T-helper 17 cell (primary cell): Measurements from ENCODE around the gene OTUD1. TPM values are rescaled to one million over a fixed set of nuclear protein-coding genes. Genes with fewer than 3 reads are reported as not detected.

ENCODE experiments used
- ATAC-seq: fragments of 150-1000 bp; cut with Tn5 transposase; 2 replicates; pipeline ENCODE4 v1.10.0; 2021; ENCODE audit warnings: mild to moderate bottlenecking, moderate library complexity
- DNase-seq, 3 donors: peaks; one replicate each; pipeline versions ENCODE4 v3.0.0 to v3.0.0-alpha.2; 2020 to 2021
- H3K9me3 ChIP-seq: one replicate; pipeline ENCODE4 v1.7.0; 2013; ENCODE audit warnings: low read length, mild to moderate bottlenecking; ENCODE audit not compliant: control insufficient read depth, poor library complexity, severe bottlenecking
- H3K27ac Mint-ChIP-seq: one replicate; pipeline ENCODE4 v1.8.0; 2022; ENCODE audit warnings: mild to moderate bottlenecking, moderate library complexity, mixed read lengths
- H3K27me3 Mint-ChIP-seq: one replicate; pipeline ENCODE4 v1.8.0; 2022; ENCODE audit warnings: mixed read lengths
- H3K36me3 Mint-ChIP-seq: one replicate; pipeline ENCODE4 v1.8.0; 2022; ENCODE audit warnings: low read depth, mixed read lengths
- H3K4me1 Mint-ChIP-seq: one replicate; pipeline ENCODE4 v1.8.0; 2022; ENCODE audit warnings: mild to moderate bottlenecking, mixed read lengths
- H3K4me3 Mint-ChIP-seq: one replicate; pipeline ENCODE4 v1.8.0; 2022; ENCODE audit warnings: mild to moderate bottlenecking, moderate library complexity, mixed read lengths
- total RNA-seq, 4 donors: library from RNA in 2 of 4; stranded (reverse) in 2 of 4; gene quantifications; one replicate each; pipeline ENCODE4 v1.2.3 and lab custom pipeline; 2022 to 2026

The OTUD1 gene
- total RNA-seq, 2 donors from 2014 or later: 59.4 to 63.7 TPM

DNA sequence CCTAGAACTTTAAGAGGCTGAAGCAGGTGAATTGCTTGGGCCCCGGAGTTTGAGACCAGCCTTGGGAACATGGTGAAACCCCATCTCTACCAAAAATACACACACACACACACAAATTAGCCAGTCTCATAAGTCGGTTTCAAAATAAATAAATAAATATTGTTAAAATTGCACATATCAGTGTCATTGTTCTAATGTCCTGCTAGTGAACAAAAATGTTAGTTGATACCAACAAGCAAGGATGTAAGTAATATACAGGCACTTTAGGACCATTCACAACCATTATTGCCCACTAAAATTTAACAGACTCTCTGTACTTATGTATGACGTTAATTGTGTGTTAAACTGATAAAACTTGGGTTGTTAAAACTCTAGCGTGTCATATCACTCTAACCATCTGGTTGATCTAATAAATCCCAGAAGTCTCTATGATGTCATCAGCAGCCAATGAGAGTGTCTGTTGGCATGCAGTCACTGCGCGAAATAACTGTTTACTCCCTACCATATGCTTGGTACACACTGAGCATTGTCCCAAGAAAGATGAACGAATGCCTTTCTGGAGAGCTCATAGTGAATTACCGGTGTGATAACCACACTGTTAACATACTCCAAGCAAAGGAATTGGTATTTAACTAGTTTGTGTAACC lies 30.4 kb upstream of the OTUD1 start:
- no peak for DNase-seq
- H3K27me3 Mint-ChIP-seq: peaks cover 7% of the 10 kb centered on the region
- H3K4me1 Mint-ChIP-seq: peaks cover 4% of the 10 kb centered on the region

DNA sequence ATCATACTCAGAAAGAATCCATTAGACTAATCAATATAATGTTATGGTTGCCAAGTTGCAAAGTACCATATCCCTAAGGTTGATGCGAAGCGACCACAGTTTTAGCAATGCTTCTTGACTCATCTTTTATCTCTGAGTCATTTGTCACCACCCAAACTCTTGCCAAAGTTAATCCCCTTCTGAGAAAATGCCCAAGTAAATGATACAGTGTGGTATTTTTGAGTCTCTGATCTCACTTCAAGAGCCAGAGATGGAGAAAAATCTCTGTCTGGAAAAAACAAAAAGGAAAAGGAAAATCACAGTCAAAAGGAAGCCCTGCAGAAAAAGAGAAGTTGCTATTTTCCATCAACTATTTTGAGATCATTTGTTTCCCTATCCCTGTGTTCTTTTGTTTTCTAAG lies 26.7 kb upstream of the OTUD1 start:
- no peaks in the 10 kb centered on the region for H3K36me3 Mint-ChIP-seq
- no peak for ATAC-seq
- H3K27me3 Mint-ChIP-seq: peaks cover 7% of the 10 kb centered on the region
- peaks cover 4% of the 10 kb centered on the region for H3K4me1 Mint-ChIP-seq
- H3K9me3 ChIP-seq: no peaks in the 10 kb centered on the region
- H3K27ac Mint-ChIP-seq: no peak overlapping the region
- no peak overlapping the region for H3K4me3 Mint-ChIP-seq
- DNase-seq: no peak

More for the DNA sequence above, 30.4 kb upstream of the OTUD1 start:
- no peaks in the 10 kb centered on the region for H3K9me3 ChIP-seq
- Mint-ChIP-seq H3K4me3 (no peak overlapping the region), H3K27ac (no peak overlapping the region), H3K36me3 (no peaks in the 10 kb centered on the region)
- ATAC-seq: no peak

DNA sequence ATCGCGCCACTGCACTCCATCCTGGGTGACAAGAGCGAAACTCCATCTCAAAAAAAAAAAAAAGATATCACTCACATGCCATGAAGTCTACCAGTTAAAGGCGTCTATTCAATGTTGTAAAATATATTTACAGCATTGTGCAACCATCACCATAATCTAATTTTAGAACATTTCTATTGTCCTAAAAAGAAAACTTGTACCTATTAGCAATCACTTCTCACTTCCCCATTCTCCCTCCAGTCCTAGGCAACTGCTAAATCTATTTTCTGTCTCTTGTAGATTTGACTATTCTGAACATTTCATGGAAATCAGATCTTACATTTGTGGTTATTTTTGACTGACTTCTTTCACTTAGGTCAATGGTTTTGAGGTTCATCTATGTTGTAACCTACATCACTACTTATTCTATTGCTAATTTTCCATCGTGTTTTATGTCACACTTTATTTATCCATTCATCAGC lies 25.2 kb upstream of the OTUD1 start:
- Mint-ChIP-seq H3K27ac (no peak overlapping the region), H3K27me3 (peaks cover 7% of the 10 kb centered on the region), H3K36me3 (no peaks in the 10 kb centered on the region), H3K4me1 (peaks cover 4% of the 10 kb centered on the region), H3K4me3 (no peak overlapping the region)
- ATAC-seq (peak; percentile 12), DNase-seq (no peak)
- H3K9me3 ChIP-seq: no peaks in the 10 kb centered on the region

DNA sequence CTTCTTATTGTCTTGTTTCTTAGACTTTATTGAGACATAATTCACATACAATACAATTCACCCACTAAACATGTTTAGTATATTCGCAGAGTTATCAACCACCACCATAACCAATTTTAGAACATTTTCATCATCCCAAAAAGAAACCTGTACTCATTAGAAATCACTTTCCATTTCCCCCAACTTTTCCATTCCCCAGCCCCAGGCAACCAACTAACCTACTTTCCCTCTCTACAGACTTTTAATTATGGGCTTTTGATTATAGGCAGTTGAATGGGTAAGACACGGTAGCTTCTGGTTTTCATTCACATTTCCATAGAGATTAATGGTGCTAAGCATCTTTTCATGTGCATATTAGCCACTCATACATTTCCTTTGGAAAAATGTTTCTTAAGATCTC lies 24.2 kb upstream of the OTUD1 start:
- H3K27me3 Mint-ChIP-seq: peaks cover 7% of the 10 kb centered on the region
- no peak overlapping the region for H3K4me3 Mint-ChIP-seq
- peak overlapping the region; percentile 32 for H3K27ac Mint-ChIP-seq
- H3K4me1 Mint-ChIP-seq: peaks cover 7% of the 10 kb centered on the region
- ATAC-seq: no peak
- H3K36me3 Mint-ChIP-seq: no peaks in the 10 kb centered on the region
- H3K9me3 ChIP-seq: no peaks in the 10 kb centered on the region
- DNase-seq: no peak

DNA sequence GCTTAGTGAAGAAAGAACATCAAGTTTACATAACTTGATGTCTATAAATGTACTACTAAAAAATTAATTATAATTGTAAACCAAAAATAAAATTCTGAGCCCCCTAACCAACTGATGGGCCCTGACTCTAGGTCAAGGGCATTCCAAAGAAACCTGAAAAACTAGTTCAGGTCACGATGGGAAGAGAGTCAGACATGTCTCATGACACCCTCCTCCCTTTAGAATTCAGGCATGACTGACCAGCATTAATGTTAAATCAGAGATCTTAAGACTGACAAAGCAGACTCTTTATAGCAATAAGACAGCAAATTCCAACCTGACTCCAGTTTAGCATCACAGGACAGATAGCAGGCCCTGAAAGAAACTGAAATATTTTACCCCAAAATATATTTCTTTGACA lies 21.6 kb upstream of the OTUD1 start:
- peaks cover 6% of the 10 kb centered on the region for H3K4me1 Mint-ChIP-seq
- ATAC-seq (no peak), DNase-seq (no peak)
- peaks cover 10% of the 10 kb centered on the region for H3K27me3 Mint-ChIP-seq
- H3K27ac Mint-ChIP-seq: no peak overlapping the region
- no peaks in the 10 kb centered on the region for H3K36me3 Mint-ChIP-seq
- H3K4me3 Mint-ChIP-seq: no peak overlapping the region
- no peaks in the 10 kb centered on the region for H3K9me3 ChIP-seq

DNA sequence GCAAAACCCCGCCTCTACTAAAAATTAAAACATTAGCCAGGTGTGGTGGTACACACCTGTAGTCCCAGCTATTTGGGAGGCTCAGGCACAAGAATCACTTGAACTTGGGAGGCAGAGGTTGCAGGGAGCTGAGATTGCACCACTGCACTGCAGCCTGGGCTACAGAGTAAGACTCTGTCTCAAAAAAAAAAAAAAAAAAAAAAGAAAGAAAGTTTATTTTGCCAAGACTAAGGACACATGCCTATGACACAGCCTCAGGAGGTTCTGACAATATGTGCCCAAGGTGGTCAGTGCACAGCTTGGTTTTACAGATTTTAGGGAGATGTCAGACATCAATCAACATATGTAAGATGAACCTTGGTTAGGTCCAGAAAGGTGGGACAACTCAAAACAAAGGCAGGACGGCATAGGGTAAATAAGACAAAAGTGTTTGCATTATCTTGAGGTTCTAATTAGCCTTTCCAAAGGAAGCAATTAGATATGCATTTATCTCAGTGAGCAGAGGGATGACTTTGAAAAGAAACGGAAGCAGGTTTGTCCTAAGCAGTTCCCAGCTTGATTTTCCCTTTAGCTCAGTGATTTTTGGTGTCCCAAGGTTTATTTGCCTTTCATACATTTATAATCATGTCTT lies 20.7 kb upstream of the OTUD1 start:
- ATAC-seq (no peak), DNase-seq (no peak)
- Mint-ChIP-seq H3K36me3 (no peaks in the 10 kb centered on the region), H3K4me3 (no peak overlapping the region), H3K4me1 (peaks cover 3% of the 10 kb centered on the region), H3K27ac (no peak overlapping the region), H3K27me3 (peaks cover 7% of the 10 kb centered on the region)
- no peaks in the 10 kb centered on the region for H3K9me3 ChIP-seq

DNA sequence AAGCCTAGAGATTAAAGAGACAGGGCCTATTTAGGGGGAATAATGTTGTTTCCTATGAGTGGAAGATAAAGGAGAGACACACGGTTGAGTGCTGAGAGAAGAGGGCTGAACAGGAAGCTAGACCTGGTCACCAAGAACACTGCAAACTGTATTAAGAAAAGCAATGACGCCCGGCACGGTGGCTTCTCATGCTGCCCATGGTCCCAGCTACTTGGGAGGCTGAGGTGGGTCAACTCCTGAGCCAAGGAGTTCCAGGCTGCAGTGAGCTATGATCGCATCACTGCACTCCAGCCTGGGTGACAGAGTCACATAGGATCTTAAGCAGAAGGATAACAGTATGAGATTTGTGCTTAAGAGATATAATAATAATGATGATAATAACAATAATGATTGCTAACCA lies 19.7 kb upstream of the OTUD1 start:
- ATAC-seq (no peak), DNase-seq (no peak)
- no peaks in the 10 kb centered on the region for H3K36me3 Mint-ChIP-seq
- H3K27me3 Mint-ChIP-seq: peaks cover 7% of the 10 kb centered on the region
- no peak overlapping the region for H3K4me3 Mint-ChIP-seq
- peaks cover 3% of the 10 kb centered on the region for H3K4me1 Mint-ChIP-seq
- no peaks in the 10 kb centered on the region for H3K9me3 ChIP-seq
- H3K27ac Mint-ChIP-seq: no peak overlapping the region

DNA sequence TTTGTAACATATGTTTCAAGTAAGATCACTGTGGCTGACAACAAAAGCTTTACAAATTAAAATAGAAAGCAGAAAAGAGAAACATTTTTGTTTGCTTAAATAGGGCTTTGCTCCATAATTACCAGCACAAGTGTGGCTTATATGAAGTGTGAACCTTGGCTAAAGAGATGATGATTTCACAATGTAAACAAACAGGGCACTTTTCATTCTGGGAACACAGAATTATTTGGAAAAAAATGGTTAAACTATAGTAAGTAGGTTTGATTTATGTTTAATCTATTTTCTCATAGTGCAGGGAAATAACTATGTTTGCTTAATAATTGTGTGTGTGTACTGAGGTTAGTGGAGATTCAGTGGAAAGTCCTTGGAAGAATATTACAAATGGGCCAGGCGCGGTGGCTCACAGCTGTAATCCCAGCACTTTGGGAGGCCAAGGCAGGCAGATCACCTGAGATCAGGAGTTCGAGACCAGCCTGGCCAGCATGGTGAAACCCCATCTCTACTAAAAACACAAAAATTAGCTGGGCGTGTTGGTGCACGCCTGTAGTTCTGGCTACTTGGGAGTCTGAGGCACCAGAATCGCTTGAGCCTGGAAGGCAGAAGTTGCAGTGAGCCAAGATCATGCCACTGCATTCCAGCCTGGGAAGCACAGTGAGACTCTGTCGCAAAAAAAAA lies 19.1 kb upstream of the OTUD1 start:
- H3K27me3 Mint-ChIP-seq: peaks cover 7% of the 10 kb centered on the region
- H3K4me1 Mint-ChIP-seq: peaks cover 3% of the 10 kb centered on the region
- no peak overlapping the region for H3K4me3 Mint-ChIP-seq
- no peaks in the 10 kb centered on the region for H3K9me3 ChIP-seq
- ATAC-seq (no peak), DNase-seq (no peak)
- H3K27ac Mint-ChIP-seq: no peak overlapping the region
- no peaks in the 10 kb centered on the region for H3K36me3 Mint-ChIP-seq

DNA sequence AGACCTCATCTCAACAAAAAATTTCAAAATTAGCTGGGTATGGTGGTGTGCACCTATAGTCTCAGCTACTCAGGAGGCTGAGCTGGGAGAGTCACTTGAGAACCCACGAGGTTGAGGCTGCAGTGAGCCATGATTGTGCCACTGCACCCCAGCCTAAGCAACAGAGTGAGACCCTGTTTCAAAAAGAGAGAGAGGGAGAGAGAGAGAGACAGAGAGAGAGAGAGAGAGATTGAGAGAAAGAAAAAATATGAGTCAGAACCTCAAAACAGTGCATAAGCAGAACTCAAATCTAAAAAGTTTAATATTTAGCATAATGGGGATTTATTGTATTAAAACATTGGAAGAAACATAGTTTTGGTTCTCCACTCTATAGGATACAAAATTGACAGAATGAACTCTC lies 17.5 kb upstream of the OTUD1 start:
- H3K27ac Mint-ChIP-seq: no peak overlapping the region
- no peaks in the 10 kb centered on the region for H3K9me3 ChIP-seq
- DNase-seq (no peak), ATAC-seq (no peak)
- H3K36me3 Mint-ChIP-seq: no peaks in the 10 kb centered on the region
- H3K4me3 Mint-ChIP-seq: no peak overlapping the region
- peaks cover 3% of the 10 kb centered on the region for H3K4me1 Mint-ChIP-seq
- H3K27me3 Mint-ChIP-seq: peaks cover 7% of the 10 kb centered on the region

DNA sequence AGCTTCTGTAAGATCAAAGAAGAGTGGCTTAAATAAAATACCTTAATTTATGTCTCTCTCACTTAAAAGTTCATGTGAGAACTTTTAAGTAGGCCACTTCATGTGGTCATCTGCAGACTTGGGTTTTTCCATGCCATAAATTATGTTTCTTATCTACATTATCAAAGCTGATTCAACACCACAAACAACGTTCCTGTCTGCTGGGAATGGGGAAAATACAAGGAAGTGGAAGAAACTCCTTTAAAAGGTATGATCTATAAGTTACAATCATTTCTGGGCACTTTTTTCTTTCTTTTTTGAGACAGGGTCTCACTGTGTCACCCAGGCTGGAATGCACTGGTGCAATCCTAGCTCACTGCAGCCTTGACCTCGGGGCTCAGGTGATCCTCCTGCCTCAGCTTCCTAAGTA lies 16.9 kb upstream of the OTUD1 start:
- ATAC-seq: no peak
- H3K36me3 Mint-ChIP-seq: peaks cover 2% of the 10 kb centered on the region
- DNase-seq: no peak
- no peak overlapping the region for H3K27ac Mint-ChIP-seq
- H3K9me3 ChIP-seq: no peaks in the 10 kb centered on the region
- peaks cover 7% of the 10 kb centered on the region for H3K27me3 Mint-ChIP-seq
- H3K4me3 Mint-ChIP-seq: no peak overlapping the region
- peaks cover 3% of the 10 kb centered on the region for H3K4me1 Mint-ChIP-seq

DNA sequence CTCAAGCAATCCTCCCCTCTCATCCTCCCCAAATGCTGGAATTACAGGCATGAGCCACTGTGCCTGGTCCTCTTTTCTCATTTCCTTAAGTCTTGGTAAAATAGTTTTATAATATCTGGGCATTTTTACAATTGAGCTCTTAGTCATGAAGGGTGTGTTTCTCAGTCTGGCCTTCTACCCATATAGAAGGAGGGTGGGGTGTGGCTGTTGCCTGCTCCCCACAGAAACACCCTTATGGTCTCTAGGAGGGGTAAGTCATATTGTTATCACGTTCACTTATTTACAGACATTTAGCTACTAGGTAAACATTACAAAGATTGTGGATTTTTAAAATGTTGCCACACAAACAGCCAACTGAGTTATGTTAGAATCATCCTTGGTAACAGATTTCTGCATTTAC lies 6.7 kb upstream of the OTUD1 start:
- no peaks in the 10 kb centered on the region for H3K9me3 ChIP-seq
- no peaks in the 10 kb centered on the region for H3K4me1 Mint-ChIP-seq
- H3K4me3 Mint-ChIP-seq: no peak overlapping the region
- no peaks in the 10 kb centered on the region for H3K36me3 Mint-ChIP-seq
- H3K27ac Mint-ChIP-seq: no peak overlapping the region
- H3K27me3 Mint-ChIP-seq: peaks cover 5% of the 10 kb centered on the region
- no peak for ATAC-seq
- DNase-seq: no peak

DNA sequence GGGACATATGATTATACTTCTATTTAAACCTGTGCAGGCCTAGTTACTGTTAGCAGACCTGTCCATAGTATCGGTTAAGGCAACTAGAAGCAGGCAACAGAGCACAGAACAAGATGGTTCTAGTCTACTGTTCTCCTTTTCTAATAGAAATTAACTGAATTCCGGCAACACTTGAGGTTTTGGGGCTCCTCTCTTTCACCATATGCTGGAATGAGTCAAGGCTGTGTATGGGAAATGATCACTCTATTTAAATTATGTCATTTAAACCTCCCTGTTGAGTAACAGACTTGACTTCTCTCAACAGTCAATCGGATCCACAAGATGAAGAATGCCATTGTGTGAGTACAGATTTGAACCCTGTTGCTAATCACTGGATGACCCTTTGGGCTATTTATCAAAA lies 6.2 kb upstream of the OTUD1 start:
- ATAC-seq (no peak), DNase-seq (no peak)
- Mint-ChIP-seq H3K27me3 (peaks cover 5% of the 10 kb centered on the region), H3K27ac (no peak overlapping the region), H3K36me3 (no peaks in the 10 kb centered on the region), H3K4me1 (no peaks in the 10 kb centered on the region), H3K4me3 (no peak overlapping the region)
- no peaks in the 10 kb centered on the region for H3K9me3 ChIP-seq

DNA sequence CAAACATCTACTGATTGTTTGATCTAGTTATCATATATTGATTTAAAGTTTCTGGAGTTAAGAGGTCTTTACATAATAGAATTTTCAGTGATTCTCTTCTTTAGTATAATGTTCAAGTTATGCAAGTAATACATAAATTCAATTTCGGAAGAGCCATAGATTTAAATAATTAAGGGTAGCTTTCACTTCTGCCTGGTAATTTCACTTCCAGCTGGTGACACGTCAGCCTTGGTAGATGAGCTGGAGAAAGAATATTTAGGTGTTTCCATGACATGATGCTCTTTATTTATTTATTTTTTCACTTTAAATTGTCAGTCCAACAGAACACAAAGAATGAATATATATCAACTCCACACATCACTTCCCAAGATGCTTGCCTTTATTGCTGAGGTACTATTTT lies 5.2 kb upstream of the OTUD1 start:
- DNase-seq (no peak), ATAC-seq (no peak)
- Mint-ChIP-seq H3K36me3 (no peaks in the 10 kb centered on the region), H3K27ac (no peak overlapping the region), H3K4me3 (no peak overlapping the region), H3K27me3 (peaks cover 5% of the 10 kb centered on the region), H3K4me1 (no peaks in the 10 kb centered on the region)
- no peaks in the 10 kb centered on the region for H3K9me3 ChIP-seq

DNA sequence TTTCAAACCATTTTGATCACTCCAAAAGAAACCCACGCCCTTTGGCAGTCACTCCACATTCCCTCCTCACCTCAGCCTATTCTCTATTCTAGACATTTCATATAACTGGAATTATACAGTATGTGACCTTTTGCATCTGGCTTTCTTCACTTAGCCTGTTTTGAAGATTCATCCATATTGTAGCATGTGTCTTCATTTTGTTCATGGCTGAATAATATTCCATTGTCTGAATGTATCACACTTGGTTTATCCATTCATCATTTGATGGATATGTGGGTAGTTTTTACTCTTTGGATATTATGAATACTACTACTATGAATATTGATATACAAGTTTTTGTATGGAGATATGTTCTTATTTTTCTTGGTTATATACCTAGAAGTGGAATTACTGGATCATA lies 3.5 kb upstream of the OTUD1 start:
- Mint-ChIP-seq H3K27me3 (peaks cover 5% of the 10 kb centered on the region), H3K36me3 (no peaks in the 10 kb centered on the region), H3K27ac (peak overlapping the region; percentile 48), H3K4me1 (peaks cover under 1% of the 10 kb centered on the region), H3K4me3 (no peak overlapping the region)
- H3K9me3 ChIP-seq: no peaks in the 10 kb centered on the region
- DNase-seq (no peak), ATAC-seq (no peak)
